GM18498 (cell line): ENCODE results near the gene SLC27A1.
"Not testable (repeated sequence)": the region's sequence is repeated elsewhere in the genome, so short reads cannot be mapped to it uniquely, and the experiment has no call there.

Source experiments
- ATAC-seq: cut with Tn5 transposase; IDR thresholded peaks from one replicate; pipeline ENCODE4 v1.9.1; 2021; ENCODE audit warnings: mild to moderate bottlenecking, moderate library complexity; ENCODE audit not compliant: unreplicated experiment

SLC27A1 gene

DNA sequence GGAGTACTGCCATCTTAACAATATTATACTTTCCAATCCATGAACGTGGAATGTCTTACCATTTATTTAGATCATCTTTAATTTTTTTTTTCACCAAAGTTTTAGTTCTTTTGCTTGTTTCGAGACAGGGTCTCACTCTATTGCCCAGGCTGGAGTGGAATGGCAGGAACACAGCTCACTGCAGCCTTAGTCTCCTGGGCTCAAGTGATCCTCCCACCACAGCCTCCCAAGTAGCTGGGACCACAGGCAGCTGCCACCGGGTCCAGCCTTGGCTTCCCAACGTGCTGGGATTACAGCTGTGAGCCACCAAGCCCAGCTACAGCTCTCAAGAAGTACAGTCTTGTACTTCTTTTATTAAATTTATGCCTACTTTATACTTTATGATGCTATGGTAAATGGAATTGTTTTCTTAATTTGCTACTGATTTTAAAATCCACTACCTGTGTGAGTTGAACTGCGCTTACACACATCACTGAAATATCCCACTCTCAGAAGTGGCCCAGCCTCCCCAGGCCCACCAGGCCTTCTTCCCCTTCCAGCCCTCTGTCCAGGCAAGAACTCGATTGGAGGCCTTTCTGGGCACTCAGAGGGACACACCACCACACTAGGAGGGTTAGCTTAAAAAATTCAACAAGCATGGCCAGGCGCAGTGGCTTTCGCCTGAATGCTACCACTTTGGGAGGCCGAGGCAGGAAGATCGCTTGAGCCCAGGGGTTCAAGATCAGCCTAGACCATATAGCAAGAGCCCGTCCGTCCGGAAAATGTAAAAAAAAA is 40.1 kb downstream of the SLC27A1 start:
- ATAC-seq: no peak

DNA sequence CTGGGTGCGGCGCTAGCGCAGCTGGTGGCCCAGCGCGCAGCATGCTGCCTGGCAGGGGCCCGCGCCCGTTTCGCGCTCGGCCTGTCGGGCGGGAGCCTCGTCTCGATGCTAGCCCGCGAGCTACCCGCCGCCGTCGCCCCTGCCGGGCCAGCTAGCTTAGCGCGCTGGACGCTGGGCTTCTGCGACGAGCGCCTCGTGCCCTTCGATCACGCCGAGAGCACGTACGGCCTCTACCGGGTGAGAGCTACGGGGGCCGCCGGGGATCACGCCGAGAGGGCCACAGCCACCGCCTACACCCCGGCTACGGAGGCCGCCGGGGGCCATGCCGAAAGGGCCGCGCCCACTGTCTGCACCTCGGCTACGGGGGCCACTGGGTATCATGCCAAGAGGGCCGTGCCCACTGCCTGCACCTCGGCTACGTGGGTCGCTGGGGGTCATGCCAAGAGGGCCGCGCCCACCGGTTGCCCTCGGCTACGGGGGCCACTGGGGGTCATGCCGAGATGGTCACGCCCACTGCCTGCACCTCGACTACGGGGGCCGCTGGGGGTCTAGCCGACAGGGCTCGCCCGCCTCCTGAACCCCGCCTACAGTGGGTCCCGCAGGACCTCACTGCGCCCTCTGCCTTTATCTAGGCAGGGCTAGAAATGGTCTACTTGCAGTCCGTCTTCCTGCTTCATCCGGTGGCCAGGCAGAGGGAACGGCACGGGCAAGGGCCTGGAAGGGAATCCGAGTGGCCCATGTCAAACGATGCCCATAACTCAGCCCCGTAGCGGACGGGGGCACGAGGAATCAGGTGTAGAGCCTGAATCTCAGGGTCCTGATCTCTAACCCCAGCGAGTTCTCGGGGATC is 41.6 kb downstream of the SLC27A1 start:
- ATAC-seq: peak; percentile 63

DNA sequence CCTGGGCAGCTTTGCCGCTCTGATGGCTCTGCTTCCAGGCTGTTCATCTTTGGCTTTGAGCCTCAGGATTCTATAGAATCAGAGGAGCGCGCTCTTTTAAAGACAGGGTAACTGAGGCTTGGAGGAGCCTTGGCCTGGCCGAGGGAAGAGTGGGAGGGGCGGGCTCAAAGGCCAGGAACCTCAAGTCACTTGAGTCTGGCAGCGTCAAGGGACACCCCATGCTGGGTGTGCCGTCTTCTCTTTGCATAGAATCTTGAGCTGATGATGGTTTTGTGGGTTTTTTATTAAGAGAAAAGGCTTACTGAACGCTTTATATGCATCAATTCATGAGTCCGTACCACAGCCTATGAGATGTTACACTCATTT is 42.2 kb downstream of the SLC27A1 start:
- ATAC-seq: no peak

DNA sequence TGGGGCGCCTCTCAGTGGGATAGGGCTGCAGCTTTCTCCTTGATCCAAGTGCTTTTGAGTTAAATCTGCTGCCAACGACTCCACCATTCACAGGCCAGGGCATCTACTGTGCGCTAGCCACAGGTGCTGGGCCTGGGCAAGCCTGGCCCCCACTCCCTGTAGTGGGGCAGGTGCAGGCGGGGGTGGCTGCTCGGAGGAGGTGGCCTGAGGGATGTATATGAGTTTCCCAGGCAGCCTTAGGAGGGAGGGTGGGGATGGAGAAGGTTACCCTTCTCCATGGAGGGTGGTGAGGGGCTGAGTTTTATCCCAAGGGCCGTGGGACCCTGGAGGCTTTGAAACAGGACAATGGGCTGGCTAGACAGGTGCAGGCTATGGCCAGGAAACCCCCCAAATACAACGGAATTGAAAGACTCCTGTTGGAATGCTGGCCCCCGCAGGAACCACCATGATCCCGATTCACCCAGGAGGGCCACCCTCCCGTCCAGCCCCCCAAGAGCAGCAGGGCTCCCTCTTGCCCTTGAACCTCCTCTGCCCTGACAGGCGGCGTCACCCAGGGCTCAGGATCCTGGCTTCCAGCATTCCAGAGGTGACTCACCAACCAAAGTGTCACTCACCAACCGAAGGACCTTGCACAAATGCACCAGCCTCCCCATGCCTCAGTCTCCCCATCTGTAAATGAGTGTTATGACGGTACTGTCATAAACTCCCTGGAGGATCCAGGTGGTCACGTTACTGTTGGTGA is 45.3 kb downstream of the SLC27A1 start:
- ATAC-seq: no peak

DNA sequence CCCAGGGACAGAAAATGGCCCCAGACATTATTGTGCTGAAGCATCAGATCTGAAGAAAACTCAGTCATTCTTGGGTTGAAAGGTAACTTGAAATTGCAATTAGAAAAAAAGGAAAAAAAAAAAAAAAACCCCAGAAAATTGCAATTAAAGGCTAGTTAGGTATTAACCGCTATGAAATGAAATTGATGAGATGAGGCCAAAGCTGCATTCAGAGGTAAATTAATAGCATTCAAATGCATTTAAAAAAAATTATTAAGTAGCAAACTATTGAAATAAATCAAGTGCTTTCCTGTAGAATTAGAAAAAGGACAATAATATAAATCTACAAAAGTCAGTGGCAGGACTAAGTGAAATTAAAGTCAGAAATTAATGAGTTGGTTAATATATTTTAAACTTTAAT is 47.6 kb downstream of the SLC27A1 start:
- no peak for ATAC-seq

DNA sequence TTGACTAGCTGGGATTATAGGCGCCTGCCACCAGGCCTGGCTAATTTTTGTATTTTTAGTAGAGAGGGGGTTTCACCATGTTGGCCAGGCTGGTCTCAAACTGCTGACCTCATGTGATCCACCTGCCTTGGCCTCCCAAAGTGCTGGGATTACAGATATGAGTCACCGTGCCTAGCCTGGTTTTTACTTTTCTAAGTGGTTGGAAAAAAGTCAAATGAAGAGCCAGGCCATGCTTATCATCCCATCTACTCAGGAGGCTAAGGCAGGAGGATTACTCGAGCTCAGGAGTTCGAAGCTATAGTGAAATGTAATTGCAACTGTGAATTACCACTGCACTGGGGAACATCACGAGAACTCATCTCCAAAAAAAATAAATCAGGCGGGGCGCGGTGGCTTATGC is 48.3 kb downstream of the SLC27A1 start:
- ATAC-seq: not testable (repeated sequence)

DNA sequence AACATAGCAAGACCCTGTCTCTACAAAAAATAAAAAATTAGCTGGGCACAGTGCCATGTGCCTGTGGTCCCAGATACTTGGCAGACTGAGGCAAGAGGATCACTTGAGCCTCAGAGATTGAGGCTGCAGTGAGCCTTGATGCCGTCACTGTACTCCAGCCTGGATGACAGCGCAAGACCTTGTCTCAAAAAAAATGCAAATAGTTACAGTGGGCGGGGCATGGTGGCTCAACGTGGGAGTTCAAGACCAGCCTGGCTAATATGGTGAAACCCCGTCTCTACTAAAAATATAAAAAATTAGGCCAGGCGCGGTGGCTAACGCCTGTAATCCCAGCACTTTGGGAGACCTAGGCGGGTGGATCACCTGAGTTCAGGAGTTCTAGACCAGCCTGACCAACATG is 49.6 kb downstream of the SLC27A1 start:
- no peak for ATAC-seq

DNA sequence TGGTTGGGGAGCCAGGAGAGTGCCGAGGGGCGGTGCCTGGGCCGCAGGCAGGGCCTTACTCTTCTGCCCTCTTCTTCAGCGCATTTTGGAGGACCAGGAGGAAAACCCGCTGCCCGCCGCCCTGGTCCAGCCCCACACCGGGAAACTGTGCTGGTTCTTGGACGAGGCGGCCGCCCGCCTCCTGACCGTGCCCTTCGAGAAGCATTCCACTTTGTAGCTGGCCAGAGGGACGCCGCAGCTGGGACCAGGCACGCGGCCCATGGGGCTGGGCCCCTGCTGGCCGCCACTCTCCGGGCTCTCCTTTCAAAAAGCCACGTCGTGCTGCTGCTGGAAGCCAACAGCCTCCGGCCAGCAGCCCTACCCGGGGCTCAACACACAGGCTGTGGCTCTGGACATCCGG is 50.5 kb downstream of the SLC27A1 start:
- ATAC-seq: no peak

DNA sequence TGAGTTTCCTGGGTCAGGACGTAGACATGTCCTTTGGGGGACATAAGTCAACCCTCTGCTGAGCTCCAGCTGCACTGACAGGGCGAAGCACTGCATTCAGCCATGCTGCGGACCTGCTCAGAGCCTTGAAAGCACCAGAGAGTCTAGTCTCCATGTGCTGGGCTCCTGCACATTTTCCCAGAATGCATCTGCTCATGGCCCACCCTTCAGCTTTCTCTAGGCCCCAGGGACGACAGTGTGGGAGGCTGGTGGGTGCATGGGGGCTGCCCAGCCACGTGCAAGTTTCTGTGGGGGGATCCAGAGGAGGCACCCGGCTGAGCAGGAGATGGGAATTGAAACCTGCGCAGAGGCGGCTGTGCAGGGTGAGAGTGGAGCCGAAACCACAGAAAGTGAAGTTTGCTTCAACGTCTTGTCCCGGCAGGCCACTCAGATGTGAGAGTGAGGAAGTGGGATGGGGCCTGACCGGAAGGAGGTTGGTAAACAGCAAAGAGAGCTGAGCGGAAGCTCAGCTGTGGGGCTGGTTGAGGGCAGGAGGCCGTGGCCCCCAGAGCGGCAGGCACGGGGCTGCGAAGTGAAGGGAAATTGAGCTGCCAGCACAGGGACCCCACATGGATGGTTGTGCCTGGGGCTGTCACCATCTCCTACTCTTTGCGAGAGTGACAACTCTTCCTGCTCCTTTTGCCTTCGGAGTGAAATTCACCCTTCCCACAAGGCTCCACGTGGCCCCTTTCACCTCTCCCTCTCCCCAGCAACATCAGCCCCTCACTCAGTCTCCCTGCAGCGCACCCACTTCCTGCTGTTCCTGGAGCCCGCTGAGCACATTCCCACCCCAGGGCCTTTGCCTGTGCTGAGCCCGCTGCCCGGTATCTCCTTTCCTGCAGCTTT is 52.9 kb downstream of the SLC27A1 start:
- peak; percentile 81 for ATAC-seq

DNA sequence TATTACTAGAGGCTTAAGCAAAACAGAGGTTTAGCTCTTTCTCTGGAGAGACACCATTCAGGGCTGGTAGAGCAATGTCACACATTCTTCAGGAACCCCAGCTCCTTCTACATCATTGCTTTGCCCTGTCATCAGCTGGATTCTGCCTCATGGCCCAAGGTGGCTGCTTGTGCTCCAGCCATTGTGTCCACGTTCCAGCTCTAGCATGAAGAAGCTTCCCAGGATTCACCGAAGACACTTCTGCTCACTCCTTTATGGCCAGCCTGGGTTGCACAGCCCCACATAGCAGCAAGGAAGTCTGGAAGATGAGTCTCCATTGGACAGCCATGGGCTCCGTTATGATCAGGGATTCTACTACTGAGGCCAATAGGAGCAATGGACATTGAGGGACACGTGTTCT is 54.3 kb downstream of the SLC27A1 start:
- no peak for ATAC-seq

DNA sequence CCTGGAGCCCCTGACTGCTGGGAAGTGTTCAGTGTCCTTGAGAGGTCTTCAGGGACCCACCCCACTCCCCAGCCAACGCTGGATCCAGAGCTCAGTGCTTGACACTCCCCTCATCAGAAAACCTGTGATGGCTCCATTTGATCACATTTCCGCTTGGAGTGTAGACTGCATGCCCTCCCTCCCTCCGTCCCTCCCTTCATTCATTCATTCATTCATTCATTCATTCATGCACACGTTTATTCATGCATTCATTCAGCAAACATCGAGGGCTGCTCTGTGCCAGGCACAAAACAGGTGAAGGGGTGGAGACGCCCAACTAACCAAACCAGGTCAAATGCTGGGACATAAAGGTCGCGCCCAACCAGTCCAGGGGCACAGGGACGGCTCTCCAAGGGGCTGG is 54.8 kb downstream of the SLC27A1 start:
- no peak for ATAC-seq

DNA sequence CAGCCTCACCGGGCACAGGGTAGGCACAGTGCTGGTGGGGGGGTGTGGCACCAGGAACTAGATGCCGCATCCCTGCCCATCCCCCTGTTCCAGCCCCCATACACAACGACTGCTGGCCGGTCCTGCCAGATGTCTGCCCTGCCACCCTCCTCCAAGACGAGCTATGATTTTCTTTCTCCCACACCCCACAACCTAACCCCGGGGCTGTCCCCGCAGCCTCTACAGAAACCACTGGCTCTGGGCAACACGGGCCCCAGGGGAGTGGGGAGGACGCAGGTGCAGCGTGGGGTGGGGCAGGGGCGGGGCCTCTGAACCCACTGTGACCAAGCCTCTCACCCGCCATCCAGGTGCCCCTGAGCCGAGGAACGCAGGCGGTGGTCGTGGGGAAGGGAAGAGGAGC is 56.6 kb downstream of the SLC27A1 start:
- ATAC-seq: peak; percentile 41

DNA sequence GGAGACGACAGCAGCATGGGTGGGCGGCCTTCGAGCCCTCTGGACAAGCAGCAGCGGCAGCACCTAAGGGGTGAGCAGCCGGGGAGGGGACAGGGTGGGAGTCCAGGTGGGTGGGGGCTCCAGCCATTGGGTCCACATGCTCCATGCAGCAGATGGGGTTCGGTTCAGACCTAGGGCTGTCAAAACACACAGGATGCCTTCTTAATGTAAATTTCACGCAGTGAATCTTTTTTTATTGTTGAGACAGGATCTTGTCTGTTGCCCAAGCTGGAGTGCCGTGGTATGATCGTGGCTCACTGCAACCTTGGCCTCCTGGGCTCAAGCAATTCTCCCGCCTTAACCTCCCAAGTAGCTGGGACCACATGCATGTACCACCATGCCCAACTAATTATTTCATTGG is 57.0 kb downstream of the SLC27A1 start:
- no peak for ATAC-seq

DNA sequence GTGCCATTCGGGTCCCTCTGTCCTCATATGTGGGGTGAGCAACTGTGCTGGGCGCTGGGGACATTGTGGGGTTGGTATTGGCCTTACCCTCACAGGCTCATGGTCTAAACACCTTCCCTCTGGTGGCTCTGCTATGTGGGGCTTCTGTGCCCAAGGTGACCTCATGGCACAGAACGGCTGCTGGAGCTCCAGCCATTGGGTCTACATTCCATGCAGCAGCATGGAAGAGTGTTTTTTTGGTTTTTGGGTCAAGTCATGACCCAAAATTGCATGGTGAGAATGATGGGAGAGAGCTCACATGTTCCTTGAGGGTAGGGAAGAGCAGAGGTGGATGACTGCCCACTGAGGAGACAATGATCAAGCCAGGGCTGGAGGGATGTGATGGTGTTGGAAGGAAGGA is 58.3 kb downstream of the SLC27A1 start:
- ATAC-seq: no peak

DNA sequence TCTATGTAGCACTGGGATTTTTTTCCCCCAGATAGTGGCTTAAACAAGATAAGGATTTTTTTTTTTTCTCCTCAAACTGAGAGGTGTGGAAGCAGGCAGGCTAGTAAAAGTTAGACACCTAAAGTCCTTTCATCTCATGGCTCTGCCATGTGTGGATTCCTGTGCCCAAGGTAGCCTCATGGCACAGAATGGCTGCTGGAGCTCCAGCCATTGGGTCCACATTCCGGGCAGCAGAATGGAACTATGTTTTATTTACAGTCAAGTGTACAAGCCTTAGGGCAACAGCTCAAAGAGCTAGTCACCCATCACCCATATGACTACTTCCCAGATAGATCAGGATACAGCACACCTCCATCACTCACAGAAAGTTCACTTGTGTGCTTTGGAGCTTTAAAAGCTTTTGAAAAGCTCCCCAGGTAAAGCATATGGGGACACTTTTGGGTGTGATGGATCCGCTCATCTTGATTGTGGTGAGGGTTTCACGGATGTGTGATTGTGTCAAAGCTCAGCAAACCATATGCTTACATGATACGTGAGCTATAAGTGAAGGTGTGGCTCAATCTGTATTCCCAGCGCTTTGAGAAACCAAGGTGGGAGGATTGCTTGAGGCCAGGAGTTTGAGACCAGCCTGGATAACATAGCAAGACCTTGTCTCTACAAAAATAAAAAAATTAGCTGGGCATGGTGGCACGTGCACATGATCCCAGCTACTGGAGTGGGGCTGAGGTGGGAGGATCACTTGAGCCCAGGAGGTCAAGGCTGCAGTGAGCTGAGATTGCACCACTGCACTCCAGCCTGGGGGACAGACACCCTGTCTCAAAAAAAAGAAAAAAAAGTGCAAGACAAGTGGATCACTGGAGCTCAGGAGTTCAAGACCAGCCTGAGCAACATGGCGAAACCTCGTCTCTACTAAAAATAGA is 59.2 kb downstream of the SLC27A1 start:
- ATAC-seq: no peak

DNA sequence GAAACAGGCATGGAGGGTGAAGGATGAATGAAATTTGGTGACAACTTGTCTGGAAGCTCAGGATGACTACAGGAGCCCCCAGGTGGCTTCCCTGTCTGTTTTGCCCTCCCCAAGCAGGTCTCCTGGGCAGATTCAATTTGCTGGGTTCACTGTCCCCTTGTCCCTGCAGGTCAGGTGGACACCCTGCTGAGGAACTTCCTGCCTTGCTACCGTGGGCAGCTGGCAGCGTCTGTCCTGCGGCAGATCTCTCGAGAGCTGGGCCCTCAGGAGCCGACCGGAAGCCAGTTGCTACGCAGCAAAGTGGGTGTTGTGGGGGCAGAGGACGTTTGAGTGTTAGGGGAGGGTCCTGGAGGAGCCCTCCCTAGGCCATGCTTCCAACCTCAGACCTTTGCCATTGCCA is 60.3 kb downstream of the SLC27A1 start:
- no peak for ATAC-seq

DNA sequence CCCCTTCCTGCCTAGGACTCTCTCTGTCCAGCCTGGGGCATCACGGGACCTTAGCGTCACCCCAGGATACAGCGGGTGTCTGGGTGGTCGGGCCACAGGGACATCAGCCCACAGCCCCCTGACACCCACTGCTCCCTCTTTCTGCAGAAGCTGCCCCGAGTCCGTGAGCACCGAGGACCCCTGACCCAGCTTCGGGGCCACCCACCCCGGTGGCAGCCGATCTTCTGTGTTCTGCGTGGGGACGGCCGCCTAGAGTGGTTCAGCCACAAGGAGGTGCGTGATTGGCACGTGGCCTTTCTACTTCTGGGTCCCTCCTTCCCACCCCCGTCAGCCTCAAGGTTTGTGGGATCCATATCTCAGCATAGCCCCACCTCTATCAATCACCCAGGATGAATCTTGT is 61.8 kb downstream of the SLC27A1 start:
- no peak for ATAC-seq

DNA sequence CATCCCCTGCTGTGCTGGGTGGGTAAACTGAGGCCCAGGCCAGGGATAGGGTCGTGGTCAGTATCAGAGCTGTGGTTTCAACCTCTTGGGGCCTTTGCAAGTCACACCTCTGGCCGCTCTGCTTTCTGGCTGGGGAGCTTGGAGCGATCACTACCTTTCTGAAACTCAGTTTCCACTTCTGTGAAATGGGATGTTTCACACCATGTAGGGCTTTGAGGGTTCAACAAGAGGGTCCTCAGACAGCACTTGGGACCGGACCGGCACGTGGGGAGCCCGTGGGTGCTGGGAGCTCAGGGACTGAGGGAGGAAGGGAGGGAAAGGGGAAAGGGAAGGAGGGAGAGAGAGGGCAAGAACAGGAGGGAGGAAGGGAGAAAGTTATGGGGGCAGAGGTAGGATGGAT is 62.2 kb downstream of the SLC27A1 start:
- ATAC-seq: no peak

DNA sequence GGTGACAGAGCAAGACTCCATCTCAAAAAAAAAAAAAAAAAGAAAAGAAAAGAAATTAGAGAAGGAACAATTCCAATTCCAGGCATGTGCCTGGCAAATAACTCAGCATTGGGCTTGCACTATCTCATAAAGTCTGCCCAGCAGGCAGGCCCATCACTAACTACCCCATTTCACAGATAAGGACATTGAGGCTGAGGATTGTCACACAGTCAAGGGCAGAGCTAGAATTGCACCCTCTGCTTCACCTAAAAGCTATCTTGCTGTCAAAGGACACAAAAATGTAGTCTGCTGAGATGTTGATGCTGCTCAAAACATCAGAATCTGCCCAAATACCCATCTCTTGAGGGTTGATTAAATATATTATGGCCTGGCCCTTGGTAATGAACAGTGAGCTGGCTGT is 64.4 kb downstream of the SLC27A1 start:
- no peak for ATAC-seq

DNA sequence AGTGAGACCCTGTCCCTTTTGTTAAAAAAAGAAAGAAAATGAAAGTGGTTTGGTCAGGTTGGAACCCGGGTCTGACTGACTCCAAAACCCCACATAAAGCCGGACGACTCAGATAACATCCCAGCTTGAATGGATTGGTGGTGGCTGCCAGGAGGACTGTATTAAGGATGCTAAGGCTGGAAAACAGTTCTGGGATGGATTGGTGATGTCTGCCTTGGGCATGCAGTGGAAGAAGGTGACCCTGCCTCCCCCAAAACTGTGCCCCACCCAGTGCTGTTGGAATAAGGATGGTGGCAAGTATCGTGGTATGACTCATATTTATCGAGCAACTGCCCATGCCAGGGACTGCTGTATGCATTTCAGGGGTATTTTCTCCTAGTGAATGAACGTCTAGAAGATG is 66.6 kb downstream of the SLC27A1 start:
- ATAC-seq: no peak
